ENCODE data around the gene GLIS2.

The GLIS2 gene

DNA sequence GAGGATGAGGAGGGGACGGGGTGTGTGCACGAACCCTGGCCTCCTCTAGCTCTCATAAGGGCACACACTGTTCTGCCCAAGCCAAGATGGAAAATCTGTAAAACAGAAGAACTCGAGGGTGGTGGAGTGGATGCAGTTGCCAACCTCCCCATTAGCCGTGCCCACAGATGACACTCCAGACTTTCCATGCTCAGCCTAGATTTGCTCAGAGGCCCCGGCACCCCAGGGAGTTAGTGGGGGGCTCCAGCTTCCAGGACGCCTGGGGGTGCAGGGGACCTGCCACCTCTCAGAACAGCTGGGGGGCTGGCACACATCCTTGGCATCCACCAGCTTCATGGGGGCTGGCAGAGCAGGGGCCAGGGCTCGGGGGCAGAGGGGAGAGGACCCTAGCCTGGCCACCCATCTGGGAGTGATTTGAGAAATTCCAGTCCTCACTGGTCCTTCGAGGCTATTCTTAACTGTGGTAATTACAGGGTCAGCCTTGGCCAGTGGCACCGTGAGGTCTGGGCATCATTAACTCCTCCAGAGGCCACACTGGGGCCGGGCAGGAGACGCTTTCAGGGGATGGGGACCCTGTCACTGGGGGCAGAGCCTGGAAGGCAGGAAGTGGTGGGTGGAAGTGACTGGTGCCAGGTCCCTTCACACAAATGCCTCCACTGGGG, 70.1 kb downstream of the GLIS2 start:
- DNase-seq = no peak

DNA sequence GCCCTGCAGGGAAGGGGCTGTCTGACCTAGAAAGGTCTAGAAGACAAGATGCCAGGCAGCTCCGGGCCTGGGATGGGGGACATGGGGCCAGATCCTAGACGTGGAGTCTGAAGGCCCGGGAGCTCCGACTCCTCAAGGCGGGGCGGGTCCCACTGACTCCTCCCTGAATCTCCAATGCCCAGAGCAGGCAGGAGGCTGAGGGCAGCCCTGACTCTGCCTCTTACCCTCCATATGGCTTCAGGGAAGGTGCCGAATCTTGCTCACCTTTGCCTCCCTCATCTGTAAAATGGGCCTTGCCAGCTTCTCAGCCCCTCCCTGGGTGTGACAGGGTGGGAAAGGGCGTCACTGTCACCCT, 70.6 kb downstream of the GLIS2 start:
- no peak for DNase-seq

DNA sequence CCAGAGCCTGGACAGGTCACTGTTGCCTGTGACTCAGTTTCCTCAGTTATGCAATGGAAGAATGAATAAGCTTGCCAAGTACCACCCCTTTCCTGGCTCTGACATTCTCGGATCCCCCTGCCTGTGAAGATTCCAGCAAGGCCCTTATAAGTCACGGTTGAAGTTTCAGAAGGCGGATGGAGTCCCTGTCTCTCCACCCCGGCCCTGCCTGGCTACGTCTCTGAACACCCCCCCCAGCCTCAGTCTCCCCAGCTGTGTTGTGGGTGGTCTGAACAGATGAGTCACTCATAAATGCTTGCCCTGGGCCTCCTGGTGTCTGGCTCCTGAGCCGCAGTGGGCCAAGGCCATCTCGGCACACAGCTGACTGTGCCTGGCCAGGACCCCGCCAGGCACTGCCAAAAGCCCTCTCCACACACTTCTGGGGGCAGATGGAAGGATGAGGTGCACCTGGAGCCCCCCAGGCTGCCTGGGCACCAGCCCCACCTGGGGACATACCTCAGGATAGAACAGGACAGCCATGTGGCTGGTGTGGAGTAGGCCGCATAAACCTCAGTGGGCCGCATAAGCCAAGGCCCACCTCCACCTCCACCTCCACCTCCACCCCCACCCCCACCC, 71.2 kb downstream of the GLIS2 start:
- DNase-seq = no peak

DNA sequence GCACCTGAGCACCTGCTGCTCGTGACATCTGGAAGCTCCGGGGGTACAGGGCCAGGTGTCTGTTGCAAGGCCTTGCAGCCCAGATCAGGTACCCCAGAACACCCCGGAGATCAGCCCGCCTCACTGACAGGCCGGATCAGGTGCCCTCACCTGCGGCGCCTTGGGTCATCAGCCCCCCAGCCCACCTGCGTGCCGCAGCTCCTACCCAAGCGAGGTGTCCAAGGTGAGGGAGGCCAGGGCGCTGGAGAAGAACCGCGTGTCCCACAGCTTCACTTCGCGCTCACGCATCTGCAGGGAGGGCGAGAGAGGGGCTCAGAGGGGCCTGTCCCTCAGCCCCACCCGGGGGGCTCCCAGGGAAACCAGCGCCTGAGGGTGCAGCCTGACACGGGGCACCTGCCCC, 71.9 kb downstream of the GLIS2 start:
- no peak for DNase-seq

DNA sequence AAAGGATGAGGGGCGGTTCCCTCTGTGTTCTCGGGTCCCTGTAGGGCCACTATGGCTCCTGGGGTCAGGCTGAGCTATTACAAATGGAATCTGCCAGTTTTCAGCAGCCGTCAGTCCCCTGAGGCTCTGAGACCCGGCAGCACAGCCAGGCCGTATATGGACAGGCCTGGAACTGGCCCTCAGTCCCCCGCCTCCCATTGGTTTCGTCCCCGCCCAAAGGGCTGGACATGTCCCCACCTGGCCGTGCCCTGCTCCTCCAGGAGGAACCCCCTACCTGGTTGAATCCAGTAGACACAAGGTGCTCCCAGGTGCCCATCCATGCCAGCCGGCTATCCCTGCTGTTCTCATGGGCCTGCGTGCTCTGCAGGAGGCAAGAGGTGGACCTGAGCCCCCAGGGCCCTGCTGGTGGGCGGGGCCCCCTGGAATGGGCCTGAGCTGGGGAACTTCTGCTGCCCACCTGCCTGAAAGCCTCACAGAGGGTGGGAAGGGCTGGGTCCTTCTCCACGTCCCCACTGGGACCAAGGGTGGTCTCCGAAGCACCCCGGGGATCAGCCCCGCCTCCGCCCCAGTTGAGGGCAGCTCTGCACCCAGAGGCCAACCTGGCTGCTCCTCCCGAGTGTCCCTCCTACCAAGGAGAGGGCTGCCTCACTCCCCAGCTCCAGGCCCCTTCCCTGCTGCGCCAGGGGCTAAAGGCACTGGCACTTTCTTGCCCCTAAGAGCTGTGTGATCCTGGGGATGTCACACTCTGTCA, 72.6 kb downstream of the GLIS2 start:
- DNase-seq = no peak
